Glomerular visceral epithelial cell (primary cell): ENCODE measurements around the gene SLC35E4.
"Not testable (repeated sequence)": the region's sequence is repeated elsewhere in the genome, so short reads cannot be mapped to it uniquely, and the experiment has no call there.

Experiments
- DNase-seq: peaks from one replicate; pipeline ENCODE4 v3.0.0-alpha.2; 2016; ENCODE audit errors: extremely low spot score

The SLC35E4 gene

DNA sequence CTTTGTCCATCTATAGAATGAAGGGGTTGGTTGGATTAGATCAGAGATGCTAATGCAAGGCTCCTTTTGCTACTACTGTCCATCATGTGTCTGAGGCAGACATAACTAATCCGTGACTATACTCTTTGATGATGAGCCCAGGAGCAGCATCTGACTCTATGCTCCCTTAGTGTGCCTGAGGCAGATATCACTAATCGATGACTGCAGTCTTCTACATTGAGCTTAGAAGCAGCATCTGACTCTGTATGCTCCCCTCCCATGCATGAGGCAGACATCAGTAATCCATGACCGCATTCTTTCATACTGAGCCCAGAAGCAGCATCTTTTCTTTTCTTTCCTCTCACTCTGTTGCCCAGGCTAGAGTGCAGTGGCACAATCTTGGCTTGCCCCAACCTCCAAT is 24.4 kb upstream of the SLC35E4 start:
- no peak for DNase-seq

DNA sequence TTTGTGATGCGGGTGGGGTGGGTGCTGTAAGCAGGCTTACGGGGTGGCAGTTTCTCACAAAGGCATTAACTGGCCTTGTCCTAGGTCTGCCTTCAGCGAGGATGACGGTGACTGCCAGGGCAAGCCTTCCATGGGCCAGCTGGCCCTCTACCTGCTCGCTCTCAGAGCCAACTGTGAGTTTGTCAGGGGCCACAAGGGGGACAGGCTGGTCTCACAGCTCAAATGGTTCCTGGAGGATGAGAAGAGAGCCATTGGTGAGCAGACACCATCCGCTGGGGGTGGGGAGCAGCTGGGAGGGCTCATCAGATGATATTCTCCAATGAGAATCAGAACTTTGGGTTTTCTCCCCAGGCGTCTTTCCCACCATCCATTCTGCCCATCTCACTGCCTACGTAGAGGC is 22.8 kb upstream of the SLC35E4 start:
- no peak for DNase-seq

DNA sequence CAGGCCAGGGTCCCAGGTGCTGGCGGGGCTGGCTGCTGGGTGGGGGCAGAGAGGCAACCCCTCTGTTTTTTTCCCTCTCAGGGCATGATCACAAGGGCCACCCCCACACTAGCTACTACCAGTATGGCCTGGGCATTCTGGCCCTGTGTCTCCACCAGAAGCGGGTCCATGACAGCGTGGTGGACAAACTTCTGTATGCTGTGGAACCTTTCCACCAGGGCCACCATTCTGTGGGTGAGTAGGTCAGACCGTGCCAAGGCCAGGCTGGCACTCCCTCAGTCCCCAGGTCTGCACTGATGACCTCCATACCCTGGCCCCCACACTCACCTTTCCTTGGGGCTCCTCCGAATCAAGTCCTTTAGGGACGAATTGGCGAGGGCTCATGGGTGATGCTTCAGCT is 21.3 kb upstream of the SLC35E4 start:
- no peak for DNase-seq

DNA sequence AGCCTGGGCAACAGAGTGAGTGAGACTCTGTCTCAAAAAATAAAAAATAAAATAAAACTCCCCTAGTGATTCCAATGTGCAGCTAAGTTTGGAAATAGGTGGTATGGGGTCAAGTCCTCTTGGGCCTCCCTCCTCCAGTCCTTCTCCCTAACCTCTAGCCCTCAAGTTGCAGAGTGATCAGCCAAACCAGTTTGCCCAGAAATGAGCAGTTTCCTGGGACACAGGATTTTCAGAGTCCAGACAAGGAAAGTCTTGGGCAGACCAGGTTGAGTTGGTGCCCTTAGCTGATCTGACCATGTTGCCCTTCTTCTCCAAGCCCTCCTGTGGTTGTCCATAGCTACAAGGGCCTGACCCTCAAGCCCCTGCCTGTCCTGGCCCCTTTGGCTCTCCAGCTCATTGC is 20.7 kb upstream of the SLC35E4 start:
- DNase-seq, result no peak

DNA sequence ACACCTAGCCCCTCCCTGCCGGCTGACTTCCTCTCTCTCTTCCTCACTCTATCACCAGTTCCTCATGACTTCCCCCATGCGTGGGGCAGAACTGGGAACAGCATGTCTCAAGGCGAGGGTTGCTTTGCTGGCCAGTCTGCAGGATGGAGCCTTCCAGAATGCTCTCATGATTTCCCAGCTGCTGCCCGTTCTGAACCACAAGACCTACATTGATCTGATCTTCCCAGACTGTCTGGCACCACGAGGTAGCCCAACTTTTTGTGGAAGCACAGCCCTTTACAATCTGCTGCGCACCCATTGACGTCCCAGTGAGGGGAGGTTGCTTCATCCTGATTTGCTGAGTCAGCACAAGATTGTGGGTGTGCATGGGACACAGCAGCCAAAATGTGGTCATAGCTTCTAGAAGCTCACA is 20.0 kb upstream of the SLC35E4 start:
- DNase-seq, result no peak

DNA sequence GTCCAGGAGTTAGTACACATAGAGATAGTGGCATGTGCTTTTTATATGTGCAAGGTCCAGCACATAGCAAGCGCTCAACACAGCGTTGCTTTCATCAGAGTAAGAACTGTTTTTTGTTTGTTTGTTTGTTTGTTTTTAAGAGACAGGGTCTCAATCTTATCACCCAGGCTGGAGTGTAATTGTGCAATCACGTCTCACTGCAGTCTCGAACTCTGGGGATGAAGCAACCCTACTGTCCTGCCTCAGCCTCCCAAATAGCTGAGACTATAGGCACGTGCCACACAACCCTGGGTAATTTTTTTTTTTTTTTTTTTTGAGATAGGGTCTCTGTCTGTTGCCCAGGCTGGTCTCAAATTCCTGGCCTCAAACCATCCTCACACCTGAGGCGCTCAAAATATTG is 17.8 kb upstream of the SLC35E4 start:
- DNase-seq, result no peak

DNA sequence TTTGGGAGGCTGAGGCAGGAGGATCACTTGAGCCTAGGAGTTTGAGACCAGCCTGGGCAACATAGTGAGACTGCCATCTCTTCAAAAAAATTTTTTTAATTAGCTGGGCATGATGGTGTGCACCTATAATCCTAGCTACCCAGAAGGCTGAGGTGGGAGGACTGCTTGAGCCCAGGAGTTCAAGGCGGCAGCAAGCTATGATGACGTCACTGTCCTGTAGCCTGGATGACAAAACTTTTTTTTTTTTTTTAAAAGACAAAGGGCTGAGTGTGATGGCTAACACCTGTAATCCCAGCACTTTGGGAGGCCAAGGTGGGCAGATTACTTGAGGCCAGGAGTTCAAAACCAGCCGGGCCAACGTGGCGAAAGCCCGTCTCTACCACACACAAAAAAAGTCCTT is 15.7 kb upstream of the SLC35E4 start:
- not testable (repeated sequence) for DNase-seq

DNA sequence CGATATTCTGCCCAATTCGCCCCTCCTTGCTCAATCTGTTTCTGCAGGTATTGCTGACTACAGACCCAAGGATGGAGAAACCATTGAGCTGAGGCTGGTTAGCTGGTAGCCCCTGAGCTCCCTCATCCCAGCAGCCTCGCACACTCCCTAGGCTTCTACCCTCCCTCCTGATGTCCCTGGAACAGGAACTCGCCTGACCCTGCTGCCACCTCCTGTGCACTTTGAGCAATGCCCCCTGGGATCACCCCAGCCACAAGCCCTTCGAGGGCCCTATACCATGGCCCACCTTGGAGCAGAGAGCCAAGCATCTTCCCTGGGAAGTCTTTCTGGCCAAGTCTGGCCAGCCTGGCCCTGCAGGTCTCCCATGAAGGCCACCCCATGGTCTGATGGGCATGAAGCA is 9.2 kb upstream of the SLC35E4 start:
- DNase-seq, result no peak

DNA sequence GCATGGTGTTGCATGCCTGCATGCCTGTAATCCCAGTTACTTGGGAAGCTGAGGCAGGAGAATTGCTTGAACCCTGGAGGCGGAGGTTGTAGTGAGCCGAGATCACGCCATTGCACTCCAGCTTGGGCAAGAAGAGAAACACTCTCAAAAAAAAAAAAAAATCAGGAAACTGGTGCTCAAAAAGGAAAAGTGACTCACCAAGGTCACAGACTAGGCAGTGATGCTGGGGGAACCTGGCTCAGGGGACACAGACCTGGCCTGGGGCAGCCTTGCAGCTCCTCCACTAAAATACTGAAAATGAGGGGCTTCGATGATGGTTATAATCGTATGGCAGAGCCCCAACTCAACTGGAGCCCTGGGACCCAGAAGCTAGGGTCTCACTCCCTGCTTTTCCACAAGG is 8.1 kb upstream of the SLC35E4 start:
- no peak for DNase-seq

DNA sequence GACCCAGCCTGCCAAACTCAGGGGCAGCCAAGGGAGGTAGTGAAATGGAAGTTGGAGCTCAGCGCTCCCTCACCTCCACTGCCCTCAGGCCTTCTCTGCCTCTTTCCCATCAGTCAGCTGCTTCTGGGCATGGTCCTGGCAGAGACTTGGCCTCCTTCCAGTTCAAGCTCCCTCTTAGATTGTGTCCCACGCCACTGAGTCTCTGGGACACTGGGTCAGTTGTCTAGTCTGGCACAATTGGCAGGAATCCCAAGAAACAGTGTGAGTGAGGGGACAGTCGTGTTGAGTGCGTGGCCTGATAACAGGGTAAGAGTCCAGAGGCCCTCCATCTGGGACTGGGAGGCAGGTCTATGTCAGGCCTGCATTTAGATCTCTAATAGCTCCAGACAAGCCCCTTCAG is 7.1 kb upstream of the SLC35E4 start:
- DNase-seq, result no peak

DNA sequence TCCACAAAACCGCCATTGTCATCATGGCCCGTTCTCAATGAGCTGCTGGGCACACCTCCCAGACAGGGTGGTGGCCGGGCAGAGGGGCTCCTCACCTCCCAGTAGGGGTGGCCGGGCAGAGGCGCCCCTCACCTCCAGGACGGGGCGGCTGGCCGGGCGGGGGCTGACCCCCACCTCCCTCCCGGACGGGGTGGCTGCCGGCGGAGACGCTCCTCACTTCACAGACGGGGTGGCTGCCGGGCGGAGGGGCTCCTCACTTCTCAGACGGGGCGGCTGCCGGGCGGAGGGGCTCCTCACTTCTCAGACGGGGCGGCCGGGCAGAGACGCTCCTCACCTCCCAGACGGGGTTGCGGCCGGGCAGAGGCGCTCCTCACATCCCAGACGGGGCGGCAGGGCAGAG is 4.1 kb upstream of the SLC35E4 start:
- not testable (repeated sequence) for DNase-seq

DNA sequence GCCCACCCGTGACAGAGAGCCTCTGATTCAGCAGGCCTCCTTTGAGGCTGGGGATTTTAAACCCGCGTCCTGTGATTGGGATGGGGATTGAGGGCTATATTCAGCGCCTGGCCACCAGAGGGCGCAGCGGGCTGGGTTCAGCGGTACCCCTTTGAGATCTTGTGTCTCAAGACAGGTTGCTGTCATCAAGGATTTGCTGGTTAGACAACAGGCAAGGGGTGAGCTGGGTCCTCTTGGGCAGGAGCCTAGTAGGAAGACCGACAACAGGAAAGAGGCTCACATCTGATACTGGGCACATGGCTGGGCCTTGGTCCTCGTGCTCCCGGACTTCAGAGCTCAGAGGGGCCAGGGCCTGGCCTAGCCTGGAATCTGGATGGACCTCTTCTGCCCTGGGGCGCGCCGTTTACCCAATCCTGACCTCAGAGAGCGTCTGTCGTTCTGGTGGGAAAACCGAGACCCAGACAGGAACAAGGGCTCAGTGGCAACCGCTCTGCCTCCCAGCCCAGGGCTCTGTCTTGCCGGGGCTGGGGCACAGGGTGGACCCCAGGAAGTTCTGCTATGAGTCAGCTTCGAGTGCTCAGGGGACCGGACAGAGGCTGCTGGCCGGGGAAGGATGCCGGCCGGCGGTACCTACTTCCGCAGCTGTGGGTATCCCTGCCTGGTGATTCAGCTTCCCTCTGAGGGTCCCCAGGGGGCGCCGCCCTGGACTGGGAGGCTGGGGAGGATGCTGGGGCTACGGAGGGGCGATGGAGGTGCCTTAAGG is 929 bp upstream of the SLC35E4 start:
- DNase-seq, result peak; percentile 83

DNA sequence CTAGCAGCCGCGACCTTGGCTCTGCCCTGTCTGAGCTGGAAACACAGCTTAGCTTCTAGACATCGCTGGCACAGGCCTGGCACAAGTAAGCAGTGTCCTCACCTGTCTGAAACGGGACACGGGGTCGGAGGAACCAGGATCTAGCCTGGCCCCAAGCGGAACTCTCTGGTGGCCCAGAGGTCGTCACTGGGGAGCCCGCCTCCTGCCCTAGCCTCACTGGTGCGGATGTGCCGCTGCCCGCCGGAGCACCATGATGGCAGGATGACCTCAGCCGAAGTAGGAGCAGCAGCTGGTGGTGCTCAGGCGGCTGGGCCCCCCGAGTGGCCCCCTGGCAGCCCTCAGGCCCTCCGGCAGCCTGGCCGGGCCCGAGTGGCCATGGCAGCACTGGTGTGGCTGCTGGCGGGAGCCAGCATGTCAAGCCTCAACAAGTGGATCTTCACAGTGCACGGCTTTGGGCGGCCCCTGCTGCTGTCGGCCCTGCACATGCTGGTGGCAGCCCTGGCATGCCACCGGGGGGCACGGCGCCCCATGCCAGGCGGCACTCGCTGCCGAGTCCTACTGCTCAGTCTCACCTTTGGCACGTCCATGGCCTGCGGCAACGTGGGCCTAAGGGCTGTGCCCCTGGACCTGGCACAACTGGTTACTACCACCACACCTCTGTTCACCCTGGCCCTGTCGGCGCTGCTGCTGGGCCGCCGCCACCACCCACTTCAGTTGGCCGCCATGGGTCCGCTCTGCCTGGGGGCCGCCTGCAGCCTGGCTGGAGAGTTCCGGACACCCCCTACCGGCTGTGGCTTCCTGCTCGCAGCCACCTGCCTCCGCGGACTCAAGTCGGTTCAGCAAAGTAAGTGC is 871 bp downstream of the SLC35E4 start:
- no peak for DNase-seq

DNA sequence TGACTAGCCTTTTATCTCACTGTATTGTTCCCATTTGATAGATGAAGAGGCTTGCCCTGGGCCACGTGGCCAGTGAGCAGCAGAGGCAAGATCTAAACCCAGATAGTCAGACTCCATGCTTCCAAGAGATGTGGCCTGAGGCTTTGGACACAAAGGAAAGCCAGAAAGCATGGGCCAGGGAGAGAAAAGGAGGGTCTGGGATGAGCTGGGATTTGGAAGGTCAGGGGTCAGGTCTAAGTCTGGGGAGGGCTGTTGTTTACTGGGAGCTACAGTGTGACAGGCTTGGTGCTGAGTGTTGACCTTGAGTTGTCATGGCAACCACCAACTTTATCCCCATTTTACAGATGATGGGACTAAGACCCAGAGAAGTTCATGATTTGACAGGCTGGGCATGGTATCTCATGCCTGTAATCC is 2.1 kb downstream of the SLC35E4 start:
- no peak for DNase-seq

DNA sequence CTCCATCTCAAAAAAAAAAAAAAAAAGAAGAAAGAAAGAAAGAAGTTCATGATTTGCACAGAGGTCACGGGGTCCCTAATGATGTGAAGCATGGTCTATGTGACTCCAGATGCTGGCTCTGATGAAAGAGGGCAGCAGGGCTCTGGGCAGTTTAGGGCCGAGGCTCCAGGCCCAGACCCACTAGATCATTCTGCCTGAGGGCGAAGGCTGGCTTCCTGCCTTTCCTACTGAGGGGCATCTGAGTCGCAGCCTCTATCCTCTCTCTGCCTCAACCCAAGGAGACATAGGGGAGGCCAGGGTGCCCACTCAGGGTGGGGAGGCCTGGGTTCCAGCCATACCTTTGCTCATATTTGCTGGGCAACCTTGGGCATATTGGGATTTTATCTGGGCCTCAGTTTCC is 4.8 kb downstream of the SLC35E4 start:
- no peak for DNase-seq

DNA sequence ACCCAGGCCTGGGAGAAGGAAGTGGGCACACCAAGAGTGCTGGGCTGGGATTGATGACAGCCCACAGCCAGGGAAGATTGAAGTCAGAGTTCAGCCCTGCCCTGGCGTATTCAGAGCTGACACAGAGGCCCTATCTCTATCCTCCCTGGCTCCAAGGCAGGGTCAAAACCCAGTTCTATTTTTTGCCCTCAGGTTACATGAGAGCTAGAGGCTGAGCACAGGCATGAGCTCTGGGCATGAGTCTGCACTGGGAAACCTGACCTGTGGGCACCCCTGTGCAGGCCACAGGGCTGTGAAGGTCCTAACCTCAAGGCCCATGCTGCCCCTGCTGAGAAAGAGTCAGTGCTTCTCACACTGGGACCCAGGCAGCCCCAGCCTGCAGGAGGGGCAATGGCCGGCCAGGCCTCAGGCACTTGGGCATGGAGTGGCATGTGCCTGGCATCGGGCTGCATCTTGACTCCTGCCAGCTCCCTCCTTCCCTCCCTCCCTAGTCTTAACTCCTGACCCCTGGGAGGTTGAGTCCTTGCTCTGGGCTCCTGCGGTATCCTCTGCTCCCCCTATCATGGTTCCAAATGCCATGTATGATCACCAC is 5.4 kb downstream of the SLC35E4 start:
- no peak for DNase-seq

DNA sequence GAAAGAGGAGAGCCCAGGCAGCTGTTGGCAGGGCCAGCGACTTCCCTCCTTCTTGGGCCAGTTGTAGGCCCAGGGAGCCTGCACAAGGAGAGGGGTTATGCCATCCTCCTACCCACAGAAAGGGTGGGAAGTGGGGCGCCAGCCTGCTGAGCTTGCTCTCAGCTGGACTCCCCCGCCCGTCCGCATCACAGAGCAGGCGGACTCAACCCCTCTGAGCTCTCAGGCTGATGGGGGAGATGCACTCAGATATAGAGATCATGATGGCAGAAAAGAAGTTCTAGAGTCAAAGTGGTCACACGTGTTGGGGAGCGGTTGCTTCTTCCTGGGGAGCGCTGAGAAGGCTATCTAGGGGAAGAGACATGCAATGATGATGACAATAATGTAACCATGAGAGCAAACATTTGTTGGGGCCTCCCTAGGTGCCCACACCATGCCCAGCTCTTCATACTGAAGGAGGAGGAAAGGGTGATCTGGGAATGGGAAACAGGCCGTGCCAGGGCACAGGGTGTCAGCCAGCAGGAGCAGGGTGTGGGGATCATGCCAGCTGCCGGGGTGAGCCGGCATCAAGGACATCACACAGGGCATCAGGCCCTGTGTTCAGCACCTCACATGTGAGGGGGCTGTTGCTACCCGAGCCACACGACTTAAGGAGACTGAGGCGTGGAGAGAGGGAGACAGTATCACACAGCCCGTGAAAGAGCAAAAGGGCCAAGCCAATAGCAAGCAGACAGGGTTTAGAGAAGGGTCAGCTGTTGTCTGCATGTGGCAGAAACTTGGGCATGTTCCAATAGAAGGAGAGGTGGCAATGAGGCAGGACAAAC is 7.7 kb downstream of the SLC35E4 start:
- no peak for DNase-seq

DNA sequence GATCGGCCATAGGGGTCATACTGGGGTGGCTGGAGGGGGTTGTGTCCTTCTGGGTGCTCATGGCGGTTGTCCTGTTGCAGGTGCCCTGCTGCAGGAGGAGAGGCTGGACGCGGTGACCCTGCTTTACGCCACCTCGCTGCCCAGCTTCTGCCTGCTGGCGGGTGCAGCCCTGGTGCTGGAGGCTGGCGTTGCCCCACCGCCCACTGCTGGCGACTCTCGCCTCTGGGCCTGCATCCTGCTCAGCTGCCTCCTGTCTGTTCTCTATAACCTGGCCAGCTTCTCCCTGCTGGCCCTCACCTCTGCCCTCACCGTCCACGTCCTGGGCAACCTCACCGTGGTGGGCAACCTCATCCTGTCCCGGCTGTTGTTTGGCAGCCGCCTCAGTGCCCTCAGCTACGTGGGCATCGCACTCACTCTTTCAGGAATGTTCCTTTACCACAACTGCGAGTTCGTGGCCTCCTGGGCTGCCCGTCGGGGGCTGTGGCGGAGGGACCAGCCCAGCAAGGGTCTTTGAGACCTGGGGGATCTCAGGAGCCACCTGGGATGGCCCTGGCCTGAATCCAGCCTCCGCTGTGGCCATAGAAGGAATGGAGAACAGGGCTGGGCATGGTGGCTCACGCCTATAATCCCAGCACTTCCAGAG is 11.1 kb downstream of the SLC35E4 start:
- DNase-seq, result no peak

DNA sequence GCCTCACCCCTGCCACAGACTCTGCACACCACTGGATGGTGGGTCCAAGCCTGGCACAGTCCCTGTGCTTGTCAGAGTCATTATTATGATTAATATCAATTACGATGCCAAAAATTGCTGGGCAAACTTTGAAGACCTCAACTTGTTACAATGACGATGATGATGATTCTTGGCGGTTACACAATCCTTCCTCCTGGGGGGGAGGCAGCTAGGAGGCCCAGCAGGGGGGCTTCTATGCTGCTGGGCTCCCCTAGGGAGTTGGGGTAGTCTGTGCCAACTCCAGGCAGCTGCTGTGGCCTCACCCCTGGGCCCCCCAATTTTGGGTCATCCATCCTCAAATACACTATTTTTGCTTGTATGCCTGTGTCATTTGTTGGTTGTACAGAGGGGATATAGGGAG is 12.0 kb downstream of the SLC35E4 start:
- no peak for DNase-seq

DNA sequence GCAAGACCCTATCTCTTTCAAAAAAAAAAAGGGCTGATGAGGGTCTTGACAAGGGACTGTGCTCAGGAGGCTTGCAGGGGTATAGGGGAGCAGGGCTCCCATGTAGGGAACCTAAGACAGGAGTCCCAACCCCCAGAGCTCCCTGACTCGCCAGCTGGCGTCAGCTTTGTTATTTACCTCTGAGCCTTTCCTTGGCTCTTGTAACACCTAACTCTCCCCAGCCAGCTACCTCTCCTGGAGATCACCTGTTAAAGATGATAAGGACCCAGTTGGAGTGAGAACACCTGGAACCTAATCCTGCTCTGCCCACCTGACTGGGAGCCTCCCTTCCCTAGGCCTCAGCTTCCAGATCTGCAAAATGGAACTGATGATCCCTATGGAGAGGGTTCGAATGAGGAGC is 13.2 kb downstream of the SLC35E4 start:
- no peak for DNase-seq

DNA sequence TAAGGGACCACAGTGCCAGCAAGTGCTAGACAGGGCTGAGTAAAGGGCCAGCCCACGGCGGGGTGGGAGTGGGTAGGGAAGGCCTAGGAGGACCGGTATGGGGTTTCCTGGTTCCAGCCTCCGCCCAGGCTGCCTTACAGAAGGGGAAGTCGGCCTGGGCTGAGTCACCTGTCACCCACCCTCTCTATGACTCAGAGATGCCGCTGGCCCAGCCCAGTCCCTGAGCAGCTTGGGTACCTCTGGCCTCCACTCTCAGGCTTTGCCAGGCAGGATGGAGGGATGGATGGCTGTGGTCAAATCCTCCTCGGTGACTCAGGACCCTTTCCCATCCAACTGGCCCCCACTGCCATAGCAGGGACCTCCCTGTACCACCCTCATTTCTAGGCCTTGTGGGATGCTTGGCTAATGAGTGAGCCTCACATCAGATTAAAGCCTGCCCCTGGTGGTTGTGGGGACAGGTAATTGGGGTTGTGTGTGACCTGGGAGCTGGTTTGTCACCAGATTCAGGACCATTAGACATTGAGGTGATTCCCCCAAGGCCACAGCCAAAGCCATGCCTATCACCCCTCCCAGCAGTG is 13.9 kb downstream of the SLC35E4 start:
- peak; percentile 86 for DNase-seq
